ENCODE results near the gene RPL10. TPM values are rescaled to one million over a fixed set of nuclear protein-coding genes. Genes with fewer than 3 reads are reported as not detected.

The RPL10 gene
- total and polyA plus RNA-seq, 2 of the 8 experiments (the other 6 are each of a cell fraction or from before 2014, with no cell fraction given), result 2,633 to 4,293 TPM

DNA sequence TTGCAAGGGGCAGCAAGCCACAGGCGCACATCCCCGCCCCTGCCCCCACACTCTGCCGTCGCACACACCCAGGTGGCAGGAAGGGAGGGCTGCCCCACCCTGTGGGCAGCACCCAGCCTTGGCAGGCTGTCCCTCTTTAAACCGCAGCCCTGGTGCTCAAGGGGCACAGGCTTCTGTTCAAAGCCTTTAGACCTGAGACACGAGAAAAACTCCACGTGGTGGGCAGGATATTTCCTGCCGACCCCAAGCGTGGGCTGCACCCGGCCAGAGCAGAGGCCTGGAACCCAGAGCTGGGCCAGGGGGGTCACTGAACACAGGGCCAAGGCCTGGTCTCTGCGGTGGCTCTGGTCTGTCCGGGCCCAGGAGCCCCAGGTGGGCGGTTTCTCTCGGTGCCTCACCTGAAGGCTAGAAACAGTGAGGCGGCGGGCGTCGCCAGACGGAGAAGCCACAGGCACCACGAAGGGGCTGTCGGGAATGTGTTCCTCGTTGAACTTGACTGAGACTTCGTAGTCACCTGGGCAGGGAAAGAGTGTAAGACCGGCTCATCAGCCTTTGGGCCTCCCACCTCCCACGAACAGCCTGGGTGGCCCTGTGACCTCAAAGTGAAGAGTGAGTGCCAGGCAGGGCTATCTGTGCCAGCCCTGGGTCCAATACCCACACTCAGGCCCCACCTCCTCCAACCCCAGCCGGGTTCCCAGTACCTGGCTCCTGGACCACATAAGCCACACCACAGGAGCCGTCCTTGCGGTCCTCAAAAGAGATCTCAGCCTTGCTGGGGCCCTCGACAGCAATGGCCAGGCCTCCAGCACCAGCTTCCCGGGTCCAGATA is 46.8 kb upstream of the RPL10 start:
- Histone ChIP-seq H3K4me2 (ENCODE audit: insufficient read depth in 1 of 2, low read depth in 2 of 2, low read length in 2 of 2) (no peak overlapping the region), H3K79me1 (ENCODE audit: low read depth, low read length) (no peaks in the 10 kb centered on the region), H3K56ac (replicated peaks; ENCODE audit: insufficient read length, low read depth, low read length) (no peak overlapping the region), H2BK20ac (ENCODE audit: low read length) (no peak overlapping the region), H3K18ac (ENCODE audit: extremely low read depth, low read length) (no peak overlapping the region), H3K14ac (ENCODE audit: insufficient read length) (no peak overlapping the region), H2AK5ac (ENCODE audit: low read depth, low read length) (no peak overlapping the region), H3K79me2 (ENCODE audit: control insufficient read depth in 1 of 2, insufficient read depth in 2 of 2, low read length in 2 of 2) (no peaks in the 10 kb centered on the region), H3K27me3 (replicated peaks in 1 of 4; ENCODE audit: control insufficient read depth in 3 of 4, extremely low read depth in 1 of 4, insufficient read depth in 3 of 4, low read length in 3 of 4) (no peaks in the 10 kb centered on the region), H2AFZ (ENCODE audit: low read length) (no peak overlapping the region), H3K4me1 (replicated peaks in 1 of 4; ENCODE audit: control insufficient read depth in 3 of 4, insufficient read depth in 4 of 4, low read length in 3 of 4) (no peaks in the 10 kb centered on the region), H2BK12ac (ENCODE audit: low read depth, low read length) (no peak overlapping the region), H3K4me3 (ENCODE audit: extremely low read depth in 1 of 4, insufficient read depth in 2 of 4, low read depth in 3 of 4, low read length in 4 of 4) (no peak overlapping the region), H3K4ac (replicated peaks; ENCODE audit: insufficient read length, low read depth, low read length) (no peak overlapping the region), H4K20me1 (replicated peaks in 1 of 2; ENCODE audit: control insufficient read depth in 1 of 2, insufficient read depth in 2 of 2, low read length in 2 of 2) (peaks cover 0 to 25% of the 10 kb centered on the region in 2 experiments), H3K9me3 (ENCODE audit: insufficient read depth in 2 of 2, low read depth in 1 of 2, low read length in 1 of 2) (no peaks in the 10 kb centered on the region), H3K23ac (ENCODE audit: insufficient read length) (no peak overlapping the region), H3K27ac (ENCODE audit: low read depth, low read length) (no peak overlapping the region), H4K91ac (replicated peaks; ENCODE audit: insufficient read length, low read length) (no peak overlapping the region), H4K5ac (ENCODE audit: insufficient read length, low read depth, low read length) (no peak overlapping the region), H2BK15ac (ENCODE audit: low read length) (no peak overlapping the region), H4K8ac (ENCODE audit: extremely low read depth, insufficient read depth, low read length) (no peak overlapping the region; the same call in 1 of the 2 replicates), H2BK120ac (replicated peaks; ENCODE audit: low read depth, low read length) (no peak overlapping the region), H3K9ac (replicated peaks in 1 of 4; ENCODE audit: extremely low read depth in 1 of 4, low read depth in 3 of 4, low read length in 3 of 4) (no peak overlapping the region), H3K23me2 (ENCODE audit: low read depth, low read length) (no peaks in the 10 kb centered on the region), H2BK5ac (ENCODE audit: low read depth, low read length) (no peak overlapping the region), H3K36me3 (ENCODE audit: control insufficient read depth in 2 of 4, insufficient read depth in 4 of 4, low read length in 3 of 4) (peaks cover 31 to 82% (median 67%) of the 10 kb centered on the region in 4 experiments)
- TF ChIP-seq POLR2AphosphoS5 (IDR thresholded peaks at IDR 0.05; ENCODE audit: low read depth, low read length) (0 out of 2 replicates have a peak, but pooled peaks have one; percentile 9), YY1 (IDR thresholded peaks at IDR 0.05; ENCODE audit: low read depth, low read length) (no peak)
- CTCF ChIA-PET (ENCODE audit: partially characterized antibody), result no interaction called here
- no peak for DNase-seq (ENCODE audit: low read depth in 1 of 2, low spot score in 2 of 2)
- 95% methylated on average over 21 of the region's 30 CpGs; no CpG with 5 or more reads in 1 of the 2 experiments for WGBS, 2 experiments (ENCODE audit: extremely low coverage in 1 of 2, insufficient coverage in 1 of 2, insufficient read length in 1 of 2, insufficient replicate concordance in 2 of 2, low coverage in 1 of 2, low lambda C conversion rate in 2 of 2, missing lambda C conversion rate in 1 of 2)
- no peak for FAIRE-seq
- POLR2A ChIA-PET (ENCODE audit: partially characterized antibody), result interaction anchor here (0.6 to 15.6 kb wide), 4 partner anchors 14 to 48 kb away, joined by 3 to 348 read pairs (median 29); partner anchors contain the start of gene RPL10
